Upper lobe of right lung (tissue), 1 donor: ENCODE results near the gene UNC5B. TPM values are rescaled to one million over a fixed set of nuclear protein-coding genes. Genes with fewer than 3 reads are reported as not detected.

Experiments
- ATAC-seq: fragments of 200-7000 bp; cut with Tn5 transposase; one replicate; pipeline ENCODE4 v1.9.1; 2020; ENCODE audit warnings: mild to moderate bottlenecking, moderate library complexity
- DNase-seq: peaks from one replicate; pipeline ENCODE4 v3.0.0-alpha.2; 2020
- H3K27ac ChIP-seq: fragments of 200-600 bp; one replicate; pipeline ENCODE4 v1.8.0; 2022
- H3K27me3 ChIP-seq: fragments of 200-600 bp; one replicate; pipeline ENCODE4 v1.8.0; 2022; ENCODE audit warnings: mild to moderate bottlenecking
- H3K36me3 ChIP-seq: fragments of 200-600 bp; one replicate; pipeline ENCODE4 v1.8.0; 2022
- H3K4me1 ChIP-seq: fragments of 200-600 bp; one replicate; pipeline ENCODE4 v1.8.0; 2022
- H3K4me3 ChIP-seq: fragments of 200-600 bp; one replicate; pipeline ENCODE4 v1.8.0; 2022; ENCODE audit warnings: mild to moderate bottlenecking
- H3K9me3 ChIP-seq: fragments of 200-600 bp; one replicate; pipeline ENCODE4 v1.8.0; 2022
- CTCF ChIP-seq: fragments of 200-600 bp; IDR thresholded peaks from one replicate; pipeline ENCODE4 v1.8.0; 2022; ENCODE audit warnings: antibody characterized with exemption
- intact Hi-C: fragments of 100-400 bp; cut with DNase I; formaldehyde crosslinking; loops from one replicate; pipeline ENCODE4 v1.11.0; 2022
- total RNA-seq: library from RNA; stranded (reverse); fragmentation: NEBNext Ultra II Directional; extraction: Animal tissue kit (Norgen Biotek cat#: 25700); gene quantifications from one replicate; pipeline ENCODE4 v1.2.1, GENCODE V29; 2021
- donor health status: DM: no; HTN: yes; CAD: no; lungs with severe emphysema.

Gene UNC5B
- total RNA-seq, 1 donor from 2014 or later = 16.0 TPM

DNA sequence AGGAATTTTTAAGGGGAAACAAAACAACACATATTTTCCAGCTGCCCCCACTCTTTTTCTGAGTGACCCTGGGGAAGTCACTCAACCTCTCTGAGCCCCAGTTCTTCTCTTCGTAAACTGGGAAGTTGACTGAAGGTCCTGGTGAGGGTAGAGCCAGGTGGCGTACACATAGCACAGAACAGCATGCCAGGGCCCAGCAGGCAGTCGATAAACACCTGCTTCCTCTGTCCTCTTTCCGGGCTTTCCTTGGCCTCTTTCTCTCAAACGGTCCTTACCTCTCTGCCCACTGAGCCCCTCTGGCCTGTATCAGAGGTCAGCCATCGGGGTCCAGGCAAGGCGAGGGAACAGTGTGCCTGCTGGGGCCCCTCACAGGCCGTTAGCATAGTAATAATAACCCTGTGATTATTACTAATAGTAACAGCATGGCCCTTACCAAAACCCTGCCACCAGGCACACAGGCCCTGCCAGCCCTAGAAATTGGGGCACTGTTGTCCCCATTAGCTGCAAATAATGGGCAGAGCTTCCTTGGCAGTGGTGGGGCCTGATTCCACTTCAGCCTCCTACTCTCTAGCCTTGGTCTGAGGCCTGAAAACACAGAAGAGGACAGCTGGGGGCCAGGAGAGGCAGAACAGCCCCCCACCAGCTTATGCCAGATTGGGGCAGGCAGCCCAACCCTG lies 69.4 kb downstream of the UNC5B start:
- H3K4me3 ChIP-seq = no peak overlapping the region
- intact Hi-C loops = loop anchor here (10.0 kb wide), 1 partner anchor 357 kb away; no protein-coding TSS in a partner anchor
- no peaks in the 10 kb centered on the region for H3K9me3 ChIP-seq
- H3K36me3 ChIP-seq = no peaks in the 10 kb centered on the region
- no peak for TF ChIP-seq CTCF
- H3K27ac ChIP-seq = no peak overlapping the region
- no peaks in the 10 kb centered on the region for H3K4me1 ChIP-seq
- no peak for DNase-seq
- no peaks in the 10 kb centered on the region for H3K27me3 ChIP-seq
- no peak for ATAC-seq

- Histone ChIP-seq H3K27ac (no peak overlapping the region), H3K9me3 (no peaks in the 10 kb centered on the region), H3K36me3 (no peaks in the 10 kb centered on the region), H3K4me1 (no peaks in the 10 kb centered on the region), H3K4me3 (no peak overlapping the region), H3K27me3 (no peaks in the 10 kb centered on the region)
- intact Hi-C loops = loop anchor here (10.0 kb wide), 1 partner anchor 358 kb away; no protein-coding TSS in a partner anchor
- ATAC-seq (no peak), DNase-seq (no peak)
- no peak for TF ChIP-seq CTCF
Observed at GRCh38 chr10:71282323-71282680, 69.9 kb downstream of the UNC5B start.

DNA sequence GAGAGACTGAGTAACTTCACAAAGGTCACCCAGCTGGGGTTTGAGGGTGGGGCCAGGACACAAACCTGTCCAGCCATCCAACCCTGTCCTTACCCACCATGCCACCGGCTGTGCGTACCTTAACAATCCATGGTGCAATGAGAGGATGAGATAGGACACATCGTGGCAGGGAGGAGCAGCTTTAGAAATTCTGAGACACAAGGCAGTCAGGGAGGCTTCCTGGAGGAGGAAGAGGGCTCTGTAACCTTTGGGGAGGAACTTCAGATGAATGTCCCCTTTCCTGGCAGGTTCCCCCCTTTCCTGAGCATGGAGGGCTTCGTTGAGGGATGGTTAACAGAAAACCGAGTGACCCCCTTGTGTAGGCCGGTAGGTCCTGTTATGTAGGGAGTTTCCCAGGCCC lies 71.0 kb downstream of the UNC5B start:
- H3K4me3 ChIP-seq = no peak overlapping the region
- no peaks in the 10 kb centered on the region for H3K9me3 ChIP-seq
- TF ChIP-seq CTCF = no peak
- no peaks in the 10 kb centered on the region for H3K4me1 ChIP-seq
- H3K27me3 ChIP-seq = no peaks in the 10 kb centered on the region
- H3K36me3 ChIP-seq = no peaks in the 10 kb centered on the region
- no peak overlapping the region for H3K27ac ChIP-seq
- DNase-seq (no peak), ATAC-seq (no peak)
- intact Hi-C loops = loop anchor here (10.0 kb wide), 1 partner anchor 359 kb away; no protein-coding TSS in a partner anchor

GRCh38 chr10:71283876-71284275 lies 71.5 kb downstream of the UNC5B start:
- DNase-seq = no peak
- no peaks in the 10 kb centered on the region for H3K27me3 ChIP-seq
- no peak overlapping the region for H3K4me3 ChIP-seq
- no peak for TF ChIP-seq CTCF
- H3K4me1 ChIP-seq = no peaks in the 10 kb centered on the region
- H3K36me3 ChIP-seq = no peaks in the 10 kb centered on the region
- no peak overlapping the region for H3K27ac ChIP-seq
- intact Hi-C loops = loop anchor here (10.0 kb wide), 1 partner anchor 359 kb away; no protein-coding TSS in a partner anchor
- no peaks in the 10 kb centered on the region for H3K9me3 ChIP-seq
- no peak for ATAC-seq

- Histone ChIP-seq H3K27me3 (no peaks in the 10 kb centered on the region), H3K36me3 (no peaks in the 10 kb centered on the region), H3K27ac (no peak overlapping the region), H3K9me3 (no peaks in the 10 kb centered on the region), H3K4me3 (no peak overlapping the region), H3K4me1 (no peaks in the 10 kb centered on the region)
- TF ChIP-seq CTCF = no peak
- no peak for ATAC-seq
- DNase-seq = no peak
- intact Hi-C loops = loop anchor here (10.0 kb wide), 1 partner anchor 360 kb away; no protein-coding TSS in a partner anchor
Observed at GRCh38 chr10:71284544-71285179, 72.3 kb downstream of the UNC5B start.
